ENCODE measurements around the gene LRRC4B. TPM values are rescaled to one million over a fixed set of nuclear protein-coding genes. Genes with fewer than 3 reads are reported as not detected.

The LRRC4B gene, protein sequence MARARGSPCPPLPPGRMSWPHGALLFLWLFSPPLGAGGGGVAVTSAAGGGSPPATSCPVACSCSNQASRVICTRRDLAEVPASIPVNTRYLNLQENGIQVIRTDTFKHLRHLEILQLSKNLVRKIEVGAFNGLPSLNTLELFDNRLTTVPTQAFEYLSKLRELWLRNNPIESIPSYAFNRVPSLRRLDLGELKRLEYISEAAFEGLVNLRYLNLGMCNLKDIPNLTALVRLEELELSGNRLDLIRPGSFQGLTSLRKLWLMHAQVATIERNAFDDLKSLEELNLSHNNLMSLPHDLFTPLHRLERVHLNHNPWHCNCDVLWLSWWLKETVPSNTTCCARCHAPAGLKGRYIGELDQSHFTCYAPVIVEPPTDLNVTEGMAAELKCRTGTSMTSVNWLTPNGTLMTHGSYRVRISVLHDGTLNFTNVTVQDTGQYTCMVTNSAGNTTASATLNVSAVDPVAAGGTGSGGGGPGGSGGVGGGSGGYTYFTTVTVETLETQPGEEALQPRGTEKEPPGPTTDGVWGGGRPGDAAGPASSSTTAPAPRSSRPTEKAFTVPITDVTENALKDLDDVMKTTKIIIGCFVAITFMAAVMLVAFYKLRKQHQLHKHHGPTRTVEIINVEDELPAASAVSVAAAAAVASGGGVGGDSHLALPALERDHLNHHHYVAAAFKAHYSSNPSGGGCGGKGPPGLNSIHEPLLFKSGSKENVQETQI
- not detected in 2 replicates for total RNA-seq (2016; rRNA removed; fragmentation: Illumina TruSeq; extraction: Trizol)
- total RNA-seq (2016; cell fraction: cytosol; rRNA removed; fragmentation: Illumina TruSeq; extraction: Trizol; ENCODE audit: low read depth) = not detected in 2 replicates
- not detected in 2 replicates for total RNA-seq (2016; cell fraction: insoluble cytoplasmic fraction; rRNA removed; fragmentation: Illumina TruSeq; extraction: Trizol)
- not detected in 2 replicates for total RNA-seq (2016; cell fraction: membrane; rRNA removed; fragmentation: Illumina TruSeq; extraction: Trizol)
- total RNA-seq (2016; cell fraction: nucleus; rRNA removed; fragmentation: Illumina TruSeq; extraction: Trizol) = not detected in 2 replicates
- polyA plus RNA-seq (2011; rRNA removed) = not detected in 2 replicates
- polyA plus RNA-seq (2011; cell fraction: cytosol; rRNA removed) = not detected in 2 replicates
- not detected in 2 replicates for polyA plus RNA-seq (2011; cell fraction: nucleus; rRNA removed)
- polyA plus RNA-seq (2012) = not detected in 2 replicates
- polyA plus RNA-seq (2016; cell fraction: cytosol; fragmentation: Illumina TruSeq; extraction: Trizol; ENCODE audit: low read depth) = not detected in 2 replicates
- polyA plus RNA-seq (2016; cell fraction: insoluble cytoplasmic fraction; fragmentation: Illumina TruSeq; extraction: Trizol; ENCODE audit: low read depth) = not detected in 2 replicates
- polyA plus RNA-seq (2016; cell fraction: membrane; fragmentation: Illumina TruSeq; extraction: Trizol; ENCODE audit: low read depth) = not detected in 2 replicates
- polyA plus RNA-seq (2016; cell fraction: nucleus; fragmentation: Illumina TruSeq; extraction: Trizol; ENCODE audit: insufficient read depth, low read depth) = not detected in 2 replicates
- polyA minus RNA-seq (2011; rRNA and poly(A)+ RNA removed; ENCODE audit: low replicate concordance) = not detected in 2 replicates
- polyA minus RNA-seq (2011; cell fraction: cytosol; rRNA and poly(A)+ RNA removed) = not detected in 2 replicates
- polyA minus RNA-seq (2011; cell fraction: nucleus; rRNA and poly(A)+ RNA removed) = not detected in 2 replicates
- not detected for Bru-seq, nascent RNA
- BruChase-seq, experiment 1, labeled RNA remaining after a 6-hour chase = not detected
- BruChase-seq, experiment 2, labeled RNA remaining after a 2-hour chase = not detected
- long read RNA-seq, experiment 1 = 0 reads
- long read RNA-seq, experiment 2 = 0 reads

DNA sequence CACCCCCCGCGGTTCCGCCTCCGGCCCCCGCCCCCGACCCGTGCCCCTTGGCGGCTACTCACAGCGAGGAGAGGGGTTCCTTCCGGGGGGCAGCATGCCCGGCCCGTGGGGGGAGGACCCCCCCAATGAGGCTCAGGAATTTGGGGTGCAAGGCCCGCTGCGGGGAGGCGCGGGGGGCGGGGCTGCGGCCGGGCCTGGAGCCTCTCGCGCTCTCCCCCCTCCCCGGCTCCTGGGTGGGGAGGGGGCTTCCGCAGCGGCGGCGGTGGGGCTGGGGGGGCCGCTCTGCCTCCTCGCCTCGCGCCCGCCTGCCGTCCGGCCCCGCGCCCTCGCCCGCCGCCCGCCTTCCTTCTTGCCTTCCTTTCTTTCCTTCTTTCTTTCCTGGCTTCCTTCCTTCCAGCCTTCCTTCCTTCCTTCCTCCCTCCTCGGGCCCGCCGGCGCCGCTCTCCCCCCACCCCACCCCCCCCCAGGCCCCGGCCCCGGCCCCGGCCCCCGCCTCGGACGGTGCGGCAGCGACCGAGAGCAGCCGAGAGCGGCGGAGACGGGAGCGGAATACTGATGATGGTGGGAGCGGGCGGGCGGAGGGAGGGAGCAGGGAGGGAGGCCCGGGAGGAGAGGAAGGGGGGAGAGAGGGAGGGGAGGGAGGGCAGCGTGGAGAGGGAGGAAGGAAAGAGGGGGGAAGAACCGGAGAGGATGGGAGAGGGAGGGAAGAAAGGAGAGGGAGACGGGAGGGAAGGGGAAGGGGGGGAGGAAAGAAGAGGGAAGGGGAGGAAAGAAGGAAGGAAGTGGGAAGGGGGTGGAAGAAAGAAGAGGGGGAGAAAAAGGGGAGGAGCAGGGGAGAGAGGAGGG, at the start of gene LRRC4B:
Gene LRRC4B (minus strand): TSS at position 554 of the 846 bp plus-strand sequence. CDS start 19,597 bp downstream, outside the sequence.
- POLR2A ChIA-PET = no interaction called here
- CTCF ChIA-PET (ENCODE audit: low intra/inter-chr PET ratio, low total read pairs) = no interaction called here
- Histone ChIP-seq H2AFZ (ENCODE audit: low read length) (no peak within 1 kb of the TSS), H3K9me3 (ENCODE audit: low read length) (no peaks in the 10 kb centered on the region), H3K27ac (ENCODE audit: extremely low read length, insufficient read depth, low read length) (no peak within 1 kb of the TSS), H3K9ac (ENCODE audit: insufficient read depth, low read depth, low read length) (no peak within 1 kb of the TSS), H3K79me2 (ENCODE audit: insufficient read depth, low read length) (no peaks in the 10 kb centered on the region), H4K20me1 (ENCODE audit: insufficient read depth, low read length) (no peaks in the 10 kb centered on the region), H3K4me3 (replicated peaks in 1 of 3; ENCODE audit: insufficient read depth in 1 of 3, low read depth in 2 of 3, low read length in 3 of 3) (no peak within 1 kb of the TSS), H3K27me3 (ENCODE audit: control insufficient read depth in 1 of 2, insufficient read depth in 2 of 2, low read length in 2 of 2) (peaks cover 6 to 57% of the 10 kb centered on the region in 2 experiments; a peak in 4 of 5 replicates), H3K4me1 (ENCODE audit: insufficient read depth, low read length) (no peaks in the 10 kb centered on the region), H3K4me2 (ENCODE audit: low read depth, low read length) (no peak within 1 kb of the TSS), H3K36me3 (replicated peaks in 1 of 2; ENCODE audit: control insufficient read depth in 1 of 2, insufficient read depth in 2 of 2, low read length in 2 of 2) (no peaks in the 10 kb centered on the region)
- in situ Hi-C loops (cut with HindIII; ENCODE audit: extremely low pct_ligation_motif_present, low pct_unique_long_range_greater_than_20kb) = no loop called here
- no peak for FAIRE-seq
- 18% methylated on average over 53 of the region's 65 CpGs for WGBS (ENCODE audit: low lambda C conversion rate)
- intact Hi-C loops (cut with micrococcal nuclease; ENCODE audit: unreplicated experiment) = loop anchor here (10.0 kb wide), 1 partner anchor 1727 kb away; the partner anchor contains the start of gene ZNF480
- no peak for DNase-seq (ENCODE audit: low spot score)
- ATAC-seq = no peak
- no TSS peak for BruUV-seq (replicated peaks)
- TF ChIP-seq IRX3 (CRISPR knock-in tag; IDR thresholded peaks at IDR 0.05; ENCODE audit: borderline replicate concordance, low read depth) (no peak), ZNF737 (CRISPR knock-in tag; IDR thresholded peaks at IDR 0.05; ENCODE audit: borderline replicate concordance) (no peak), RARA (CRISPR knock-in tag; IDR thresholded peaks at IDR 0.05) (no peak), MED8 (CRISPR knock-in tag; IDR thresholded peaks at IDR 0.05; ENCODE audit: insufficient replicate concordance) (no peak), FLYWCH1 (CRISPR knock-in tag; IDR thresholded peaks at IDR 0.05) (no peak), ZNF296 (CRISPR knock-in tag; conservative IDR thresholded peaks at IDR 0.05) (no peak), CHD2 (IDR thresholded peaks at IDR 0.05; ENCODE audit: low read depth, low read length) (no peak), ZFY (CRISPR knock-in tag; IDR thresholded peaks at IDR 0.05) (no peak), ZNF205 (CRISPR knock-in tag; IDR thresholded peaks at IDR 0.05) (no peak)
- TF ChIP-seq, protein P1, sequence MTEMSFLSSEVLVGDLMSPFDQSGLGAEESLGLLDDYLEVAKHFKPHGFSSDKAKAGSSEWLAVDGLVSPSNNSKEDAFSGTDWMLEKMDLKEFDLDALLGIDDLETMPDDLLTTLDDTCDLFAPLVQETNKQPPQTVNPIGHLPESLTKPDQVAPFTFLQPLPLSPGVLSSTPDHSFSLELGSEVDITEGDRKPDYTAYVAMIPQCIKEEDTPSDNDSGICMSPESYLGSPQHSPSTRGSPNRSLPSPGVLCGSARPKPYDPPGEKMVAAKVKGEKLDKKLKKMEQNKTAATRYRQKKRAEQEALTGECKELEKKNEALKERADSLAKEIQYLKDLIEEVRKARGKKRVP (CRISPR knock-in tag; IDR thresholded peaks at IDR 0.05) = no peak
- TF ChIP-seq, protein P2, sequence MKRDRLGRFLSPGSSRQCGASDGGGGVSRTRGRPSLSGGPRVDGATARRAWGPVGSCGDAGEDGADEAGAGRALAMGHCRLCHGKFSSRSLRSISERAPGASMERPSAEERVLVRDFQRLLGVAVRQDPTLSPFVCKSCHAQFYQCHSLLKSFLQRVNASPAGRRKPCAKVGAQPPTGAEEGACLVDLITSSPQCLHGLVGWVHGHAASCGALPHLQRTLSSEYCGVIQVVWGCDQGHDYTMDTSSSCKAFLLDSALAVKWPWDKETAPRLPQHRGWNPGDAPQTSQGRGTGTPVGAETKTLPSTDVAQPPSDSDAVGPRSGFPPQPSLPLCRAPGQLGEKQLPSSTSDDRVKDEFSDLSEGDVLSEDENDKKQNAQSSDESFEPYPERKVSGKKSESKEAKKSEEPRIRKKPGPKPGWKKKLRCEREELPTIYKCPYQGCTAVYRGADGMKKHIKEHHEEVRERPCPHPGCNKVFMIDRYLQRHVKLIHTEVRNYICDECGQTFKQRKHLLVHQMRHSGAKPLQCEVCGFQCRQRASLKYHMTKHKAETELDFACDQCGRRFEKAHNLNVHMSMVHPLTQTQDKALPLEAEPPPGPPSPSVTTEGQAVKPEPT (CRISPR knock-in tag; IDR thresholded peaks at IDR 0.05; ENCODE audit: low read depth) = no peak
- TF ChIP-seq, protein P3, sequence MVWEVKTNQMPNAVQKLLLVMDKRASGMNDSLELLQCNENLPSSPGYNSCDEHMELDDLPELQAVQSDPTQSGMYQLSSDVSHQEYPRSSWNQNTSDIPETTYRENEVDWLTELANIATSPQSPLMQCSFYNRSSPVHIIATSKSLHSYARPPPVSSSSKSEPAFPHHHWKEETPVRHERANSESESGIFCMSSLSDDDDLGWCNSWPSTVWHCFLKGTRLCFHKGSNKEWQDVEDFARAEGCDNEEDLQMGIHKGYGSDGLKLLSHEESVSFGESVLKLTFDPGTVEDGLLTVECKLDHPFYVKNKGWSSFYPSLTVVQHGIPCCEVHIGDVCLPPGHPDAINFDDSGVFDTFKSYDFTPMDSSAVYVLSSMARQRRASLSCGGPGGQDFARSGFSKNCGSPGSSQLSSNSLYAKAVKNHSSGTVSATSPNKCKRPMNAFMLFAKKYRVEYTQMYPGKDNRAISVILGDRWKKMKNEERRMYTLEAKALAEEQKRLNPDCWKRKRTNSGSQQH (CRISPR knock-in tag; IDR thresholded peaks at IDR 0.05; ENCODE audit: low read depth) = no peak

Measured in HepG2 (cell line).